HG02943 (cell line): ENCODE results near the gene LIMA1.
A peak's percentile ranks its signal among the peaks of the same experiment; 100 is the strongest.
"Not testable (repeated sequence)": the region's sequence is repeated elsewhere in the genome, so short reads cannot be mapped to it uniquely, and the experiment has no call there.

Source experiments
- ATAC-seq: cut with Tn5 transposase; IDR thresholded peaks from one replicate; pipeline ENCODE4 v1.9.1; 2021; ENCODE audit warnings: mild to moderate bottlenecking, low read depth, moderate library complexity; ENCODE audit not compliant: unreplicated experiment

Gene LIMA1

DNA sequence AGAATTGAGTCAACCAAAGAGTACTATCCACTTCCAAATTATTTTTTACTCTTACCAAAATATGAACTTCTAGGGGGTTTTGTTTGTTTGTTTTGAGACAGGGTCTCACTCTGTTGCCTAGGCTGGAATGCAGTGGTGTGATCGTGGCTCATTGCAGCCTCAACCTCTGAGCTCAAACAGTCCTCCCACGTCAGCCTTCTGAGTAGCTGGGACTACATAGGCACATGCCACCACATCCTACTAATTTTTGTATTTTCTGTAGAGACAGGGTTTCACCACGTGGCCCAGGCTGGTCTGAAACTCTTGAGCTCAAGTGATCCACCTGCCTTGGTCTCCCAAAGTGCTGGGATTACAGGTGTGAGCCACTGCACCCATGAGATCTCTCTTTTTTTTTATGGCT is 7.4 kb upstream of the LIMA1 start:
- not testable (repeated sequence) for ATAC-seq

DNA sequence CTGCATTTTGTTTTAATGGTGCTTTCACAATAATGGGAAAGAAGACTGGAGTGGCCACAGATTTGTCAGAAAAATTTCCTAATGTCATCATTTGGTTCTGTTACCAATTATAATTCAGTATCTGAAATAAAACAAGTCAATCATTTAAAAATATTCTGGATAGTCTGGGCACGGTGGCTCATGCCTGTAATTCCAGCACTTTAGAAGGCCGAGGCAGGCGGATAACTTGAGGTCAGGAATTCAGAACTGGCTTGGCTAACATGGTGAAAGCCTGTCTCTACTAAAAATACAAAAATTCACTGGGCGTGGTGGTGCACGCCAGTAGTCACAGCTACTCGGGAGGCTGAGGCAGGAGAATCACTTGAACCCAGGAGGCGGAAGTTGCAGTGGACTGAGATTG is 4.0 kb upstream of the LIMA1 start:
- ATAC-seq, result no peak

DNA sequence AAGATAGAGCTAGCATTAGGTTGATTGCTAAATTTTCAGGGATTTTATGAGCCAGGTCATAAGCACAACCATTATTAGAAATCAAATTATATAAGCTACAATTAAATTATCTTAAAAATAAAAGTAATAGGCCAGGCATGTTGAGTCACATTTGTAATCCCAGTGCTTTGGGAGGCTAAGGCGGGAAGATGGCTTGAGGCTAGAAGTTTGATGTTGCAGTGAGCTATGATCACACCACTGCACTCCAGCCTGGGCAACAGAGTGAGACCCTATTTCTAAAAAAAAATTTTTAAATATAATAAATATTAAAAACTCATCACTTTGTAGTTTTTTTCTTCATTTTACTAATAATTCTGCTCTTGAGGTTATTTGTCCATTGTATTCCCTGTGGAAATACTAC is 1.9 kb upstream of the LIMA1 start:
- no peak for ATAC-seq

DNA sequence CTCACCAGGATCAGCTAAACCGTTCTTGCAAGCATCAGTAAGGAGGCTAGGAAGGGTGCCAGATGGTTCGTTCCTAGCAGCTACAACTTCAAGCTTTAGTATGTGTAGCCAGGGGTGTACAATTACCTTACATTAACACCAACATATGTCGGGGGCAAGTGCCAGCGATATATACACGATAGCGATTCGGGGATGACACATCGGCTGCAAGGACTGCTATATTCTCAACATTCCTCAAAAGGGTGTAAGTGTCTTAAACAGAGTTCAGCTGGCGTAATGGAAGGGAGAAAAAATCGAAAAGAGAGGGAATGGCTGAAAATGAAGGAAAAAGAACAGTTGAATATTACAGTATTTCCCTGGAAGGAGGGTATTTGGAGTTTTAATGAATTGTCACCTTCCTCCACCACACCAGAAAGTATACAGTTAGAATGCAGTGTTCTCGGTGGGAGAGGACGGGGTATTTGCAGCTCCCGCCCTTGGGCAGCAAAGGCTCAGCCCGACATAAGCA is 545 bp downstream of the LIMA1 start:
- ATAC-seq, result peak; percentile 19

DNA sequence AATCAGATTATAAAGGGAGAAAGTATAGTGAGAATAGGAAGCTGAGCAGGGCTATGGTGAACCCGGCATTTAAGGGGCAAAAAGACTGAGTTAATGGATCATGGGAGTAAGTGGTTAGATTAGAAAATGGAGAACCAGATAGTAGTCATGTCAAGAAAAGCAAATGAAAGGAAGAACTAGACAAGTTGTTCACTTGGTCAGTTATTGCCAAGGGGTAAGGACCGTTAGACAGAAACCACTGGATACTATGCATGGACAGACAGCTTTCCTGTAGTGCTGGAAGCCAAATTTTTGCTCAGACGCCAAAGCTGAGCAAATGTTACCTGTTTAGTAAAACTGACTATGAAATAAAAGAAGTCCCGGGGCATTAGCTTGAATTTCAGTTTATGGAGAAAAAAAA is 3.8 kb downstream of the LIMA1 start:
- ATAC-seq, result no peak

DNA sequence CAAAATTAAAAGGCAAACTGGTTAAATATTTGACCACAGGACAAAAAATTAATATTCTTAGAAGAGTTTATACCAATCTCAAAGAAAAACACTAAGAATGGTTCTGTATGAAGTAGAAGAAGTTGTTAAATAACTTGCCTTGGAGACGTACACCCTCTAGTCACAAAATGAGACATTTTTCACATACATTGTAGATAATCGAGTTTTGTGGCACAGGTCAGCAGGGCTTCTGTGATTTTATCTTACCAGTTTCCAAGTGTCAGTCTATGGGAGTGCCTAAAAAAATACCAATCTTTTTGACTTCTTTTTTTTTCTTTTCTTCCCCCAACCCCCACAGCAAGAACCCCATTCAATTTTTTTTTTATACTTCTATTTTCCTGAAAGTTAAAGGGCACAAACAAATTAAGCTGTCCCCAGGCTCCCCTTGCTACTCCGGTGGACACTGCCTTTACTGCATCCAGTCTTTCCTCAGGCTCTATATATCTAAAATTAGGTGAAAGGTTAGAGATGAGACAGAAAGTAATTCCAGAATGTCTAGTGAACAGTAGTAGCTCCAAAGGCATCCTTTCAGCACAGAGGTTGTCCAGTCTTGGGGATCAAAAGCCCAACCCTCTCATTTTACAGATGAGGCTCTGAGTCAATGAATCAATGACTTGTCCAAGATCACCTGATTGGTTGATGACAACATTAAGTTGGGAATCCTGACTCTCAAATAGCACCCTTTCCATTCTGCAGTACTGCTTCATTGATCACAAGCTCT is 6.2 kb downstream of the LIMA1 start:
- ATAC-seq, result no peak

DNA sequence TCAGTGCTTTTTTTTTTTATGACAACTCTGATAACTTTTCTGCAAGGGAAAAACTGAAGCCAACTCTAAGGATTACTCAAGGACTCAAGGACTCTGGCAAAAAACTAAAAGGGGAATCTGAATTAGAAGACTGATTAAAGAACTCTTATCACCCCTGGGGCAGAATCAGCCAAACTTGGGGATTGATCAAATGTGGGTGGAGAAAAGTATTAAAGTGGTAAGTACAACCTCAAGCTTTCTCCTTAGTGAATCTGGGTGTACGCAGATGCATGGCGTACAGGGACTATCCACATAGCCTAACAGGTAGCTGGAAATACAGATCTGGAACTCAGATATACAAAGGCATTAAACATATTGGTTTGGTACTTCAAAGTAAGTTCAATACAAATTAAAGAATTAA is 7.3 kb downstream of the LIMA1 start:
- no peak for ATAC-seq

DNA sequence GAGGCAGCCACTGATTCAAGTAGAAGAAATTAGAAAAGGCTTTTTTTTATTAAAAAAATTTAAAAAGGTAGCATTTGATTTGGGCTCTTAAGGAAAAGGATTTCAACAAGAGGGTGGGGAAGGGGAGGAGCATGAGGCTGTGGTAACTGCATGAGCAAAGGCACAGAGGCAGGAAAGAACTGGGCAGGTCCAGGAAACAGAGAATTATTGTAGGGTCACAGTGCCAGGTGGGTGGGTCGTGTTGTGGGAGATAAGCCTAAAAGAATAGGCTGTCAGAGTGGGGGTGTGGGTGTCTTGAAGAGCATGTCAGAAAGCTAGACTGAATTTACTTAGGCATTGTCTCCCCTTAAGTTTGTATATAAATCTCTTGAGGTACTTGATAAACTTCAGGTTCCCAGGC is 7.8 kb downstream of the LIMA1 start:
- ATAC-seq, result no peak

DNA sequence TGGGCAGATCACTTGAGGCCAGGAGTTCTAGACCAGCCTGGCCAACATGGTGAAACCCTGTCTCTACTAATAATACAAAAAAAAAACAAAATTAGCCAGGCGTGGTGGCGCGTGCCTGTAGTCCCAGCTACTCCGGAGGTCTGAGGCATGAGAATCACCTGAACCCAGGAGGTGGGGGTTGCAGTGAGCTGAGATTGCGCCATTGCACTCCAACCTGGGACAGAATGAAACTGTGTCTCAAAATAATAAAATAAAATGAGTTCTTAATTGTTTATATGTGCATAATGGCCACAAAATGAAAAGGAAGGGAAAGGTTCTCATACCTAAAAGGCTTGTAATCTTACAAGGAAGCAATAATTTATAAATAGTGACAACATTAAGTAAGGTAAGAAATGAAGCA is 8.2 kb downstream of the LIMA1 start:
- not testable (repeated sequence) for ATAC-seq

DNA sequence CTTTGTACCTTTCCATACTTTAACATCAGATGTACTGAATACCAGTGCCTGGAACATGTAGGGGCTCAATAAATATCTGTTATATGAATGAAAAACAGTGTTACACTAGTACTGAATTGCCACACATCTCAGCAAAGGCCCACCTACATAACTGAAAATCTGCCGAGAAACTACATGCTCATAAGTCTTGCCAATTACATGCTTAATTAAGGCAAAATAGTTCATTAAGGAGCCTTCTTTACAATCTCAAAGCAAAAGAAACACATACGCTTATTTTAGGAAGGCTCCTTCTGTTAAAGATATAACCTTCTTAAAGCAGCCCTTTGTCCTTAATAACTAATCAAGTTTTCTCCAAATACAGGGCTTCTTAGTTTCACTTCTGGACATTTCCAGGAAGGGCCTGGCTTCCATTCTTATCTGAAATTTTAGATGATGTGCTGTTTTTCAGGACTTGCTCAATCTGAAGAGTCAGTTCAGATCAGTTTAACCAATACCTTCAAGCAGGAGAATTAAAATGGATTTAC is 11.5 kb downstream of the LIMA1 start:
- no peak for ATAC-seq

DNA sequence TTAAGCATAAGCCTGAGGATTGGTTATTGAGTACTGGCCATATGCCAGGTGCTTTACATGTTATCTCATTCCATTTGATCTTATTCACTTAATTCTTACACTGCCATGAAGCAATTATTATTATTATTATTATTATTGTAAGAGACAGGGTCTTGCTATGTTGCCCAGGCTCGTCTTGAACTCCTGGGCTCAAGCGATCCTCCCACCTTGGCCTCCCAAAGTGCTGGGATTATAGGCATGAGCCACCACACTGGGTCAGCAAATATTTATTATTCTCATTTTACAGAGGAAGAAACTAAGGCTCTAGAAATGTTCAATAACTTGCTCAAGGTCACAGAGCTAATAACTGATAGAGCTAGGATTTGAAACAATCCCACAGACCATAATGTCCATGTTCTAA is 14.8 kb downstream of the LIMA1 start:
- ATAC-seq, result no peak

DNA sequence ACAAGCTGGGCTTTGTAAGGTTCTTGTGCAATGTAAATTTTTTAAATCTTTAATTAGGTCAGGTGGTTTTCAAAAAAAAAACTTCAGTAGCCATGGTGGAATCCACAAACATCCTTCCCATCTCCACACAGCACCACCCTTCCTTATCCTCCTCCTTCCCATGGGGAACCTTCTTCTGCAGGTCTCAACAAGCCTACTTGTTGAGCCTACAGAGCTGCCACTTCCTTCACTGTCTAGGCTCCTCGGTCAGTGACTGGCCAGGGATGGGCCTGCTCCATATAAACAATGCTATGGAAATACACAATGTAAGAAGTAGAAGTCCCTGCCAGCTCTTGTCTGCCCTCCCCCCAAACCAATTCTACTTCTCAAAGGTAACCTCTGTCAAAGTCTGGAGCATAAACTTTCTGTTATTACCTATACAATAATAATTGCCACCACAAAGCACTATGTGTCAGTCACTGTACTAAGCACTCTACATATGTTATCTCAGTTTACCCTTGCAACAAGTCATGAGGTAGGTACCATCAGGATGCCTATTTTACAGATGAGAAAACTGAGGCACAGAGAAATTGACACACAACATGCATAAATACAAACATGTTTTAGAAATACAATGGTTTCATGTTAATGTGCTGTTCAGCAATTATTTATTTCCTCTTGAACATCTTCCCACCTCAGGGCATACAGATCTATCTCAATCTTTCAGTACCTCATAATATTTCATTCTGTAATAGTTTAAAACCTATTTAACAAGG is 17.4 kb downstream of the LIMA1 start:
- ATAC-seq, result no peak

DNA sequence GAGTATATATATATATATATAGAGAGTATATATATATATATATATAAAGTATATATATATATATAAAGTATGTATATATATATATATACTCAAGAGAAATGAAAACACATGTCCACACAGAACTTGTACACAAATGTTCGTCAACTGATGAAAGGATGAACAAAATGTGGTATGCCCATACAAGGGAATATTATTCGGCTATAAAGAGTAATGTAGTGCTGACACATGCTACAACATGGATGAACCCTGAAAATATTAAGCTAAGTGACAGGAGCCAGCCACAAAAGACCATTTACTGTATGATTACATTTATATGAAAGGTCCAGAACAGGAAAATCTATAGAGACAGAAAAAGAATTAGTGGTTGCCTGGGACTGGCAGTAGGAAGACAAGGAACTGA is 19.5 kb downstream of the LIMA1 start:
- ATAC-seq, result no peak

DNA sequence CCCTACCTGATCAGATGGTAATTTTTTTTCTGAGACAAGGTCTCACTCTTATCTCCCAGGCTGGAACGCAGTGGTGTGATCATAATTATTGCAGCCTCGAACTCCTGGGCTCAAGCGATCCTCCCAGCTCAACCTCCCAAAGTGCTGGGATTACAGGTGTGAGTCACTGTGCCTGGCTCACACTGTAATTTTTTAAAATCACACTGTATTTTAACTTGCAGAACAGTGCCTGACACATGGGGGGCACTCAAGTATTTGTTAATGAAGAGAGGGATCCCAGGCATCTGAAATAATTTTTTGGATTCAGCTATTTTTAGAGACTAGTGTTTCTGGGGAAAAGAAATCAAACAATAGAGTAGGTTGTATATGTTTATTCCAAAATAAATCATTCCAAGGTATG is 21.7 kb downstream of the LIMA1 start:
- no peak for ATAC-seq

DNA sequence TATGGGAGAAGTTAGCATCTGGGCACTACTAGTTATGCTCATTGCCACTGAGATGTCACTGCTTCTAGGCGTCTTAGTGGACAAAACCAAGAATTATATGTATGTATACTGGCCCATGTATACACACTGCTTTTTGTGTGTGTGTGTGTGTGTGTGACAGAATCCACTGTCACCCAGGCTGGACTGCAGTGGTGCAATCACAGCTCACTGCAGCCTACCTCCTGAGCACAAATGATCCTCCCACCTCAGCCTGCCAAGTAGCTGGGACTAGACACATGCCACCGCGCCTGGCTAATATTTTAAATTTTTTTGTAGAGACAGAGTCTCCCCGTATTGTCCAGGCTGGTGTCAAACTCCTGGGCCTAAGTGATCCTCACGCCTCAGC is 25.2 kb downstream of the LIMA1 start:
- no peak for ATAC-seq

DNA sequence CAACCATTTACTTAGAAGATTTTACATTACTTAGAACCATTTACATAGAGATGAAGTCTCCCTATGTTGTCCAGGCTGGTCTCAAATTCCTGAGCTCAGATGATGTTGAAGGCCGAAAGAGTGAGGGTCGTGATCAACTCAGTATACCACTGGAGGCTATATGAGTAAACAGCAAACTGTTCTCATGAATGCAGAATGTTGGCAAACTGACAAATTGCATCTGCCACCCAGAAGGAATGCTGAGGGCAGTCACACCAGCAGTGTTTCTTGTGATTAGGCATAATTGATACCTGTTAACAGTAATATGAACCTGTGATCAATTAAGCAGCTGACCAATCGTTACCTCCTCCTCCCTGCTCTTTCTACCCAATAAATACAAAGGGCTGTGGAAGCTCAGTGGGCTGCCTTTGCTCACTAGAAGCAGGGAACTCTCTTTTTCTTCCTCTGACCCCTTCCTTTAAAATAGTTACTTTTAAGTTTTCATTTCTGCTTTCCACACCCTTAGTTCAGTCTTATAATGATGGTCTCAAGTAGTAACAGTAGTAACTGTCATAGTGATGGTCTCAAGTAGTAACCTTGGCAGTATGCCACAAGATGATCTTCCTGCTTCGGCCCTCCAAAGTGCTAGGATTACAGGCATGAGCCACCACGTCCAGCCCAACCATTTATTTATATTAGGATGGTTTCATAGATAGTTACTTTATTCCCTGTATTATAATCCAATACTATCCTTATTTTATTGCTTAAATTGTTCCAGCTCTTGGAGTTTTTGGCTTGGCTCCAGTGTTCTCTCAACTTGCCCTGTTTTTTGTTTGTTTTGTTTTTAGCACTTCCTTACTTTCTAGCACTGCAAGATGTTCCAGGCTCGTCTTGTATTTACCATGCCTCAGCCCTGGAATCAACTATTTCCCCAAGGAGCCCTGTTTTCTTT is 25.8 kb downstream of the LIMA1 start:
- ATAC-seq, result no peak

DNA sequence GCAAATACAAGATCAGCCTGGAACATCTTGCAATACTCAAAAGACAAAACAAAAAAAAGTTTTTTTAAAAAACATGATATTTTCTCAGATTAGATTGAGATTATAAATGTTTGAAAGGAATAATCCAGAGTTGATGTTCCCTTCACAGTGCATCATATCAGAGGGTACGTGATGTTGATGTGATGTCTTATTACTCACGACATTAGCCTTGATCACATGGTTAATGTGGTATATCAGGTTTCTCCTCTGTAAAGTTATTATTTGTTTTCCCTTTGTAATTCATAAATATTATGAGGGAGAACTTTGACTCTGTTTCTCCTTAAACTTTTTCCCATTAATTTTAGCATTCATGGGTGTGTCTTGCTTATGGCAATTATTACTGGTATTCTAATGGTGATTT is 26.6 kb downstream of the LIMA1 start:
- no peak for ATAC-seq

DNA sequence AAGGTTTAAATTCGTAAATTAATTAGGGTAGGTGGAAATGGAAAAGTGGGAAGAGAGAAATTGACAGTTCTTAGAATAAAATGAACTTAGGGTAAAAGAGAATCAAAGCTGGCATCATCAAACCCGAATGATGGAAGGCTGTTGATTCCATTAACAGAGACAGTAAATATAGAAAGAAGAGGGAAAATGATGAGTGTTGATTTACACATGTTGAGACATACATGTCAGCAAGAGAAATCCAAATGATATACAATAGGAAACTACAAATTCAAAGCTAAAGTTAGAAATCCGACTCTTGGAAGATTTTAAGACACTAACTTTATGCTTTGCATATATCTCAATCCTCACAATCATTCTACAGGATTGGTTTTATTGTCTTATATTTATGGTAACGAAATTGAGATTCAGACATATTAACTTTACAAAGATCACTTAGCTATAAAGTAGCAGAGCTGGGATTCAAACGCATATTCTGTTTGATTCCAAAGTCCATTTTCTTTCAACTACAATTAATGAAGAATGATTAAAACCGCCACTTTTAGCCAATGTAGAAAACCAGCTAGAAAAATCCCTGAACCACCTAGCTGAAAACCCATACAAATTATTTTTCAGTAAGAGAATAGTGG is 30.2 kb downstream of the LIMA1 start:
- ATAC-seq, result no peak

DNA sequence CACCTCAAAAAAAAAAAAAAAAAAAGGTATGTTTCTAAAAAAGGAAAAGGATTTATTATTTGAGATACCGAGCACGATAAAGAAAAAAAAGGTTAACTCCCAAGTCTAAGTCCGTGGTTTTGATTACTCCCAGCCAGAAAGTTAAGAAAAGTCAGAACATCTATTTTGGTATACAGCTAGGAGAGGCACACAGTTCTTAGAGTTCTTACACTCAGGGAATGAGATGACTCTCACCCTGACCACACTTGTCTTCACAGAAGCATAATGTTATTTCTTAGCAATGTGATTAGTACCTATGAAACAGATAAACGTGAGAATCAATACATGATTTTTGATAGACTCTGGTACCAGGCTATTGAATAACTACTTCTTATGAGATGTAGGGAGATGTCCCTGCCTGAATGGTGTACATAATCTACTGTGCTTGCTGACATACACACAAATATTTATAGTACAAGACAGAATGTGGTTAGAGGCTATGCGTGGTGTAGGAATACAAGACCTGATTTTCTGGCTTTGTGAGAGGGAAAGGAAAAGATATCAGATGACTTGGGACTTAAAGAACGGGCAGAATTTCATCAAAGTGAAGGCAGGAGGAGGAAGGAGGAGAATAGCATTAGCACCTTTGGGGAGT is 31.6 kb downstream of the LIMA1 start:
- ATAC-seq, result no peak
